Left hindlimb (tissue), 1 donor: ENCODE measurements around the gene AJUBA.

ENCODE experiments used
- DNase-seq: peaks from one replicate; pipeline ENCODE4 v3.0.0-alpha.2; 2018

AJUBA gene

DNA sequence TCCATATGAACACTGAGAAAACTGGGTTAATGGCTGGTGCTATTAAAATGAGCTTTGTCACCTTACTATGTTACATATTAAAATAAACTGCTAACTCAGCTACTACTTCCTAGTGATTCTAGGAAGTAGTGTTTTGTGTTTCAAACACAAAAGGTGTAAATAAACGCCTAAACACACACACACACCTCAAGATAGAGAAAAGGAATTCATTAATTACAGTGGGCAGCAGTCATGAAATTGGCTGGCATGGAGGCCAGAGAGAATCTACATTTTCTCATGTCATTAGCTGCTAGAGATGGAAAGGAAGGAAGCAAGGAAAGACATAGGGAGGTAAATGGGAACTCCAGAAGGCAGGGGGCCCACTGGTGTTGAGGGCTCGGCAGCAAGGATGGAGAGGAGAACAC is 52.4 kb downstream of the AJUBA start:
- no peak for DNase-seq

DNA sequence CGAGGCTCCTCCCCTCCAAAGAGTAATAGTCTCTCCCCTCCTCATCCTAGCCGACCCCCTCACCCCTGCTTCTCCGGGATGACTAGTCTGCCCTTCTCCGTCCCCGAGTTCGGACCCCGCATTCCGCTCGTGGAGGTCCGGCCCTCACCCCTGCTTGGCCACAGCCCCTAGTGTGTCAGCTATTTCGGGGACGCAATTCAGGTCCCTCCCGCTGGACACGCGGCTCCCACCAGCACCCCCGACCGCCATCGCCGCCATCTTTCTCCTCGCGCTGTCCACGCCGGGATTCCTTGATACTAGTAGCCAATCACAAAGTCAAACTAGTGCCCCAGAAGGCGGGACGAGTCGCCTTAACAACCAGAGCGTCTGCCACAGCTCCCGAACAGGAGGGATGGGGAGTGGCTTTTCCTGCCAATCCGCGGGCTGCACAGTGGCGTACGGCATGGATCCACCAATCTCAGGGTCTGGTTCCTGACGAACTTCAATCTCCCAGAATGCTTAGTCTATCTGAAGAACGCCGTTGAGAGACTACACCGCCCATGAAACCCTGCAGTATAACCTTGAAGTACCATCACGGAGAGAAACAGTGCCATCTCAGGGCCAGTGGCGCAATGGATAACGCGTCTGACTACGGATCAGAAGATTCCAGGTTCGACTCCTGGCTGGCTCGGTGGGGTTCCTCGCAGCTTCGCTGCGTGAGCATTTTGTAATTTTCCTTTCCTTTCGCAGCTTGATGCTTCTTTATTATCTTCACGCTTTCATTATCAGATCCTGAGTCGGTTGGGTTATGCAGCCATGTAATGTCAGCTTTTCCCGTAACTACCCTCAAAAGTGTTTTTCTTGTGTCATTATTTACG is 53.0 kb downstream of the AJUBA start, which contains the start of gene PRMT5:
TSS of gene PRMT5 (minus strand) at position 273 of the 857 bp plus-strand sequence. CDS start at position 258, 15 bp downstream.
- peak; percentile 99 for DNase-seq

DNA sequence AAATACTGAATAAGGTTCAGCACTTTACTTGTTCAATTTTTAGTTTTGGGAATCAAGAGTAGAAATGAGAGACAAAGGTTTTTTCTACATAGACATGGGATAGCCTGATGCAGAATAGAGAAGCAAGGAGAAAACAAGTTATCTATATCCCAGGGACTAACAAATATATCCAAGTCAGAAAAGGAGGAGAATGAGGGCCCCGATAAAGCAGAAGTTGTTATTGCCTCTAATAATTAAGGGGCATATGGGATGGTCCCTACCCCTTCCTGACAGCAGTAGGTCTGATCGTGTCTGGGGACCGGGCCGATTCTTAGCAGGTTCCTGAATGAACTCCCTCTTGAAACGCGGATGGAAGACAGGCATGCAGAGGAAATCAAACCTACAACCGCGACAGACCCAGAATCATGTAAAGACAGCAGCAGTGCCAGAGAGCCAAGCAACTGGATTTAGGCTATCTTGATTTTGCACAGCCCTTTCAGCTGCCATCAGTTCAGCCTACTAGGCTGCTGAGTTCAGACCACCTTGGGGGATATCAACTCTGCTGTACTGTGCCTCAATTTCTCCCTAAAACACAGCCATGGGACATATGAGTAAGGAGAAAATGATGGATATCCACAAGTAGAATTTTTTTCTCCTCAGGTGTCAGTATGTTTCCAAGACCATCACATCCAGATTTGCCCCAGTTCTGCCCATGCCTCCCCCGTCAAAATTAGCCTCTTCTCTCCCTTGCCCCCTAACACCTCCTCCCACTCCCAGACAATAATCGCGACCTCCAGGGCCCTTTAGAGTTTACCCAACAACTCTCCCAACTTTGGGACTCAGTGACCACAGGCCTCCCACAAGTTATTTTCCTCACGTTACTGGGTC is 53.9 kb downstream of the AJUBA start:
- no peak for DNase-seq

DNA sequence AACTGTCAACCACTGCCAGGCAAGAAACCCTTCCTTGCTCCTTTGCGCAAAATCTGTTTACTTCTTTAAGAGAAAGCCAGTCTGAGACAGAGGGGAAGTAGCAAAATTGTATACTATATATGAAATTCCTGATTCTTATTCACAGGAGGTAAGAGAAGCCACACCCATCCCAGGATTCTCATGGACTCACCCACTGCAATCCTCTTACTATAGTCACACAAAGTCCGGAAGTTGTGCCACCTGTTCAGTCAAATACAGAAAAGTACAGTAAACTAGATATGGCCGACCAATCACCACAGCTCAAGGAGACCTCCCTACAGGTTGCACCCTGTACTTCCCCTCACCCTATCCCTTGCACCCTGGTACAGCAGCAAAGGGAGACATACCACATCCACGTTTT is 56.0 kb downstream of the AJUBA start:
- DNase-seq, result no peak

DNA sequence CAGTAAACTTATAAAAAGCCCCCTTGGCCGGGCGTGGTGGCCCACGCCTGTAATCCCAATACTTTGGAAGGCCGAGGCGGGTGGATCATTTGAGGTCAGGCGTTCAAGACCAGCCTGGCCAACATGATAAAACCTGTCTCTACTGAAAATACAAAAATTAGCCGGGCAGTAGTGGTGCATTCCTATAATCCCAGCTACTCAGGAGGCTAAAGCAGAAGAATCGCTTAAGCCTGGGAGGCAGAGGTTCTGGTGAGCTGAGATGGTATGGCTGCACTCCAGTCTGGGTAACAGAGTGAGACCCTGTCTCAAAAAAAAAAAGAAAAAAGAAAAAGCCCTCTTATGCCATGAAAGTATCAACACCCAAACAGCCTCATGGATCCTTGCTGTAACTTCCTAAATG is 56.8 kb downstream of the AJUBA start:
- DNase-seq, result no peak

DNA sequence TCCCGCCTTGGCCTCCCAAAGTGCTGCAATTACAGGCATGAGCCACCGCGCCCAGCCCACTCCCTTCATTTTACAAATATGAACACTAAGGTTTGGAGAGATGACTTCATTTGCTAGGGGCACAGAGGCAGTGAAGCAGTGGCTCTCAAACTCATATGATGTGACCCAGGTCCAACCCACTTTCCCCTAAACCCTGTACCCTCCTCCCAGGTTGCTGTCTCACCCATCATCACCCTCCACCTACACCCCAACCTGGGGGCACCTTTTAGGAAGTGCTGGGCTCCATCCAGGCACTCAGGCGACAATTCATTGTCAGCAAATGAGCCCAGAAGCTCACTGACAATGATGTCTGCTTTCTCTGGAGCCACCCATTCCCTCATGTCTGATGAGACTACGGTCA is 58.6 kb downstream of the AJUBA start:
- no peak for DNase-seq

DNA sequence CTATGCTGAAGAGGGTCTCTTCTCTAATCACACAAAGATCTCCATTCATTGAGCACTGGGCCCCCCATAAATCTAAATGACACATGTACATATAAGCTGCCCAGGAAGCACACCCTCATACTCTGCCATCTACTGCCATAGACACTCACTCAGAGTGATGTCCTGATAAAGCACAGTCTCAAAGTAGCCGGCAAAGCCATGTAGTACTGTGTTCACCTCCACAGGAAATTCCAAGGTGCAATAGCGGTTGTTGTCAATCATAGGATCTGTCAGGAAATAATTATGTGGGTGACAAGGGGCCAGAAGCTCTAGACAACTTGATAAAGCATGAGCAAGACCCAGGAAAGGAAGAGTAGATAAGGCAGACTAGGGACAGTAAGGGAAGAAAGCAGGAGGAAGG is 60.1 kb downstream of the AJUBA start:
- no peak for DNase-seq
